AG09319 (cell line): Measurements from ENCODE around the gene R3HDM2.
"Not testable (repeated sequence)": the region's sequence is repeated elsewhere in the genome, so short reads cannot be mapped to it uniquely, and the experiment has no call there.

ENCODE experiments used
- DNase-seq: peaks from one replicate; pipeline ENCODE4 v3.0.0-alpha.2; 2010; ENCODE audit warnings: low read depth; ENCODE audit errors: extremely low read depth
- CTCF ChIP-seq: IDR thresholded peaks from 2 replicates; pipeline ENCODE4 v1.5.1; 2011; ENCODE audit warnings: low read depth, mild to moderate bottlenecking, inconsistent platforms, low read length, moderate library complexity

Gene R3HDM2

GRCh38 chr12:57450057-57450456 lies 19.2 kb upstream of the R3HDM2 start:
- DNase-seq, result no peak
- no peak for TF ChIP-seq CTCF

GRCh38 chr12:57449375-57449774 lies 18.5 kb upstream of the R3HDM2 start:
- TF ChIP-seq CTCF, result no peak
- DNase-seq, result no peak

GRCh38 chr12:57448669-57449068 lies 17.8 kb upstream of the R3HDM2 start:
- TF ChIP-seq CTCF, result no peak
- no peak for DNase-seq

GRCh38 chr12:57446292-57446960 lies 15.6 kb upstream of the R3HDM2 start:
- TF ChIP-seq CTCF, result no peak
- no peak for DNase-seq

GRCh38 chr12:57444744-57445143 lies 13.9 kb upstream of the R3HDM2 start:
- DNase-seq, result no peak
- no peak for TF ChIP-seq CTCF

- DNase-seq, result not testable (repeated sequence)
These were observed 13.5 kb upstream of the R3HDM2 start for GRCh38 chr12:57444337-57444736.

- TF ChIP-seq CTCF, result no peak
- DNase-seq, result no peak
These were observed 11.1 kb upstream of the R3HDM2 start for GRCh38 chr12:57441846-57442427.

- DNase-seq, result not testable (repeated sequence)
These were observed 10.6 kb upstream of the R3HDM2 start for GRCh38 chr12:57441393-57441792.
